ENCODE measurements around the gene UBE3C.

UBE3C gene

GRCh38 chr7:157133304-157133703, 5.4 kb upstream of the UBE3C start:
- Histone ChIP-seq H3K79me2 (ENCODE audit: insufficient read depth, low read depth) (no peaks in the 10 kb centered on the region), H3K36me3 (ENCODE audit: insufficient read depth) (no peaks in the 10 kb centered on the region), H4K20me1 (ENCODE audit: insufficient read depth) (no peaks in the 10 kb centered on the region), H3K4me3 (IDR thresholded peaks at IDR 0.05; ENCODE audit: insufficient read depth, low read depth, low read length) (no peak overlapping the region), H3K4me2 (no peak overlapping the region), H2AFZ (ENCODE audit: low read depth) (no peak overlapping the region), H3K27me3 (ENCODE audit: insufficient read depth, low read depth) (no peaks in the 10 kb centered on the region), H3K4me1 (ENCODE audit: low read depth, poor library complexity, severe bottlenecking) (peaks cover 13% of the 10 kb centered on the region), H3K9ac (no peak overlapping the region), H3K27ac (no peak overlapping the region)
- TF ChIP-seq CTCF (conservative IDR thresholded peaks at IDR 0.05; ENCODE audit: low read depth, low read length): no peak

DNA sequence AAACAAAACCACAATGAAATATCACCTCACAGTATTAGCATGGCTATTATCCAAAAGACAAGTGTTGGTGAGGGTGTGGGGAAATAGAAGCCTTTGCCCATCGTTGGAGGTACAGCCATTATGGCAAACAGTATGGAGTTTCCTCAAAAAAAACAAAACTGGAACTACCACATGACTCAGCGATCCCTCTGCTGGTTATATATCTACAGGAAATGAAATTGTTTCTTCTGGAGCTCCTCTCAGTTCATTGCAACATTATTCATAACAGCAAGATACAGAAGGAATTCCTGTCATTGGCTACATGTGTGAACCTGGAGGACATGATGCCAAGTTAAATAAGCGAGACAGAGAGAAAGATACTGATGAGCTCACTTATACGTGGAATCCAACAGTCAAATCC, 2.4 kb upstream of the UBE3C start:
- Histone ChIP-seq H3K4me2 (no peak overlapping the region), H3K9ac (no peak overlapping the region), H3K79me2 (ENCODE audit: insufficient read depth, low read depth) (peaks cover 23% of the 10 kb centered on the region), H4K20me1 (ENCODE audit: insufficient read depth) (peaks cover 13% of the 10 kb centered on the region), H3K27me3 (ENCODE audit: insufficient read depth, low read depth) (no peaks in the 10 kb centered on the region), H3K4me1 (ENCODE audit: low read depth, poor library complexity, severe bottlenecking) (peaks cover 27% of the 10 kb centered on the region), H2AFZ (ENCODE audit: low read depth) (no peak overlapping the region), H3K4me3 (IDR thresholded peaks at IDR 0.05; ENCODE audit: insufficient read depth, low read depth, low read length) (no peak overlapping the region), H3K36me3 (ENCODE audit: insufficient read depth) (peaks cover 9% of the 10 kb centered on the region; the same call in 1 of the 2 replicates), H3K27ac (no peak overlapping the region)
- TF ChIP-seq CTCF (conservative IDR thresholded peaks at IDR 0.05; ENCODE audit: low read depth, low read length): no peak

GRCh38 chr7:157138101-157138423, 664 bp upstream of the UBE3C start:
- H3K27me3 ChIP-seq (ENCODE audit: insufficient read depth, low read depth): no peaks in the 10 kb centered on the region
- H3K4me1 ChIP-seq (ENCODE audit: low read depth, poor library complexity, severe bottlenecking): peaks cover 44% of the 10 kb centered on the region
- TF ChIP-seq CTCF (conservative IDR thresholded peaks at IDR 0.05; ENCODE audit: low read depth, low read length): no peak
- peak overlapping the region; percentile 34 for H2AFZ ChIP-seq (ENCODE audit: low read depth)
- H3K4me2 ChIP-seq: peak overlapping the region; percentile 37
- H3K27ac ChIP-seq: peak overlapping the region; percentile 86
- no peak overlapping the region for H3K4me3 ChIP-seq (IDR thresholded peaks at IDR 0.05; ENCODE audit: insufficient read depth, low read depth, low read length)
- H3K36me3 ChIP-seq (ENCODE audit: insufficient read depth): peaks cover 17% of the 10 kb centered on the region; the same call in 1 of the 2 replicates
- peaks cover 40% of the 10 kb centered on the region for H3K79me2 ChIP-seq (ENCODE audit: insufficient read depth, low read depth)
- H3K9ac ChIP-seq: peak overlapping the region; percentile 89
- peaks cover 26% of the 10 kb centered on the region for H4K20me1 ChIP-seq (ENCODE audit: insufficient read depth)

GRCh38 chr7:157139111-157139809, 534 bp downstream of the UBE3C start:
- Histone ChIP-seq H3K36me3 (ENCODE audit: insufficient read depth) (peaks cover 17% of the 10 kb centered on the region; the same call in 1 of the 2 replicates), H3K27me3 (ENCODE audit: insufficient read depth, low read depth) (no peaks in the 10 kb centered on the region), H3K4me1 (ENCODE audit: low read depth, poor library complexity, severe bottlenecking) (peaks cover 48% of the 10 kb centered on the region), H2AFZ (ENCODE audit: low read depth) (peak overlapping the region; percentile 13; the same call in 1 of the 2 replicates), H3K9ac (peak overlapping the region; percentile 89), H3K79me2 (ENCODE audit: insufficient read depth, low read depth) (peaks cover 52% of the 10 kb centered on the region), H4K20me1 (ENCODE audit: insufficient read depth) (peaks cover 38% of the 10 kb centered on the region), H3K27ac (peak overlapping the region; percentile 86), H3K4me3 (IDR thresholded peaks at IDR 0.05; ENCODE audit: insufficient read depth, low read depth, low read length) (no peak overlapping the region), H3K4me2 (peak overlapping the region; percentile 55)
- no peak for TF ChIP-seq CTCF (conservative IDR thresholded peaks at IDR 0.05; ENCODE audit: low read depth, low read length)
